ENCODE results near the gene LTO1.
"Not testable (repeated sequence)": the region's sequence is repeated elsewhere in the genome, so short reads cannot be mapped to it uniquely, and the experiment has no call there.

Gene LTO1

GRCh38 chr11:69699213-69699612 is 24.1 kb upstream of the LTO1 start:
- H3K27ac ChIP-seq, result no peak overlapping the region
- no peaks in the 10 kb centered on the region for H3K36me3 ChIP-seq
- DNase-seq, result peak; percentile 31
- H3K27me3 ChIP-seq (ENCODE audit: insufficient read depth, low read depth, severe bottlenecking), result no peaks in the 10 kb centered on the region
- H3K9me3 ChIP-seq (ENCODE audit: severe bottlenecking), result no peaks in the 10 kb centered on the region
- no peak overlapping the region for H3K4me3 ChIP-seq (ENCODE audit: low read depth, low read length)
- TF ChIP-seq, protein P1, sequence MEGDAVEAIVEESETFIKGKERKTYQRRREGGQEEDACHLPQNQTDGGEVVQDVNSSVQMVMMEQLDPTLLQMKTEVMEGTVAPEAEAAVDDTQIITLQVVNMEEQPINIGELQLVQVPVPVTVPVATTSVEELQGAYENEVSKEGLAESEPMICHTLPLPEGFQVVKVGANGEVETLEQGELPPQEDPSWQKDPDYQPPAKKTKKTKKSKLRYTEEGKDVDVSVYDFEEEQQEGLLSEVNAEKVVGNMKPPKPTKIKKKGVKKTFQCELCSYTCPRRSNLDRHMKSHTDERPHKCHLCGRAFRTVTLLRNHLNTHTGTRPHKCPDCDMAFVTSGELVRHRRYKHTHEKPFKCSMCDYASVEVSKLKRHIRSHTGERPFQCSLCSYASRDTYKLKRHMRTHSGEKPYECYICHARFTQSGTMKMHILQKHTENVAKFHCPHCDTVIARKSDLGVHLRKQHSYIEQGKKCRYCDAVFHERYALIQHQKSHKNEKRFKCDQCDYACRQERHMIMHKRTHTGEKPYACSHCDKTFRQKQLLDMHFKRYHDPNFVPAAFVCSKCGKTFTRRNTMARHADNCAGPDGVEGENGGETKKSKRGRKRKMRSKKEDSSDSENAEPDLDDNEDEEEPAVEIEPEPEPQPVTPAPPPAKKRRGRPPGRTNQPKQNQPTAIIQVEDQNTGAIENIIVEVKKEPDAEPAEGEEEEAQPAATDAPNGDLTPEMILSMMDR (IDR thresholded peaks at IDR 0.05; ENCODE audit: low read depth, low read length), result no peak

- no peak overlapping the region for H3K4me3 ChIP-seq (ENCODE audit: low read depth, low read length)
- no peaks in the 10 kb centered on the region for H3K27me3 ChIP-seq (ENCODE audit: insufficient read depth, low read depth, severe bottlenecking)
- TF ChIP-seq, protein P1 (IDR thresholded peaks at IDR 0.05; ENCODE audit: low read depth, low read length), result no peak
- no peak overlapping the region for H3K27ac ChIP-seq
- H3K36me3 ChIP-seq, result no peaks in the 10 kb centered on the region
- H3K9me3 ChIP-seq (ENCODE audit: severe bottlenecking), result no peaks in the 10 kb centered on the region
- DNase-seq, result no peak
These were observed 23.2 kb upstream of the LTO1 start for GRCh38 chr11:69698362-69698761.

GRCh38 chr11:69697861-69698260 is 22.7 kb upstream of the LTO1 start:
- no peak overlapping the region for H3K4me3 ChIP-seq (ENCODE audit: low read depth, low read length)
- no peak overlapping the region for H3K27ac ChIP-seq

GRCh38 chr11:69697469-69697843 is 22.3 kb upstream of the LTO1 start:
- Histone ChIP-seq H3K9me3 (ENCODE audit: severe bottlenecking) (no peaks in the 10 kb centered on the region), H3K36me3 (no peaks in the 10 kb centered on the region), H3K27ac (no peak overlapping the region), H3K27me3 (ENCODE audit: insufficient read depth, low read depth, severe bottlenecking) (no peaks in the 10 kb centered on the region), H3K4me3 (ENCODE audit: low read depth, low read length) (no peak overlapping the region)
- TF ChIP-seq, protein P1 (IDR thresholded peaks at IDR 0.05; ENCODE audit: low read depth, low read length), result no peak
- no peak for DNase-seq

More at GRCh38 chr11:69697861-69698260, 22.7 kb upstream of the LTO1 start:
- Histone ChIP-seq H3K27me3 (ENCODE audit: insufficient read depth, low read depth, severe bottlenecking) (no peaks in the 10 kb centered on the region), H3K36me3 (no peaks in the 10 kb centered on the region), H3K9me3 (ENCODE audit: severe bottlenecking) (no peaks in the 10 kb centered on the region)
- no peak for DNase-seq
- TF ChIP-seq, protein P1 (IDR thresholded peaks at IDR 0.05; ENCODE audit: low read depth, low read length), result no peak

DNA sequence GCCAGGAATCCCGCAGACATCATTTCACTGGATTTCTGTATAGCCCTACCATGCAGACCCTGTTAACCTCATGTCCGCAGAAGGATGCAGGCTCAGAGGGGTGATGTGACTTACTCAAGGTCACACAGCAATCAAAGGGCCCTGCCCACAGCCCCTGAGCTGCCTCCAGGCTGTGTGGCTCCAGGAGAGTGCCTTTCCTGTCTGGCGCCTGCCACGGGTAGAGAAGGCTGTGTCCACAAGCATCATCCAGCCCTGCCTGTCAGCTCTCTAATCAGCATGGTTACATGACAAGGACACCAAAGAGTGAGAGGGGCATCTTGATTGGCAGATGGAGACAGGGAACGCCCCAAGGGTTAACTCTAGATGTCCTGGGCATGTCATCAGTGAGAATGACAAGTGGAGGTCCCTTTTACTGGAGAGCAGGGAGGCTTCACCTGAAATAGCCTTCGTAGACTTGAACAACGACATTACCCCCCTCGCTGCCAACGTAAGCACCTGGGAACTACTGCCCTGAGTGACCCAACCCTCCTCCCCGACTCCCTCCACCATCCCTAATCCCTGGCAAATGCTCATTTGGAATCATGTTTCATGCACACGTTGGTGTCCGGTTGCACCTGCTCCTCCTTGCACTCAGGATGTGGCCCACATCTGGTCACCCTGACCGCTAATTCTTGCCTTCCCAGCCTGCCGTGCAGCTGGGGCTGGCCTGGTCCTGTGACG is 21.8 kb upstream of the LTO1 start:
- Histone ChIP-seq H3K4me3 (ENCODE audit: low read depth, low read length) (no peak overlapping the region), H3K27ac (no peak overlapping the region), H3K27me3 (ENCODE audit: insufficient read depth, low read depth, severe bottlenecking) (no peaks in the 10 kb centered on the region), H3K9me3 (ENCODE audit: severe bottlenecking) (no peaks in the 10 kb centered on the region), H3K36me3 (no peaks in the 10 kb centered on the region)
- DNase-seq, result peak; percentile 64
- TF ChIP-seq, protein P1 (IDR thresholded peaks at IDR 0.05; ENCODE audit: low read depth, low read length), result no peak

DNA sequence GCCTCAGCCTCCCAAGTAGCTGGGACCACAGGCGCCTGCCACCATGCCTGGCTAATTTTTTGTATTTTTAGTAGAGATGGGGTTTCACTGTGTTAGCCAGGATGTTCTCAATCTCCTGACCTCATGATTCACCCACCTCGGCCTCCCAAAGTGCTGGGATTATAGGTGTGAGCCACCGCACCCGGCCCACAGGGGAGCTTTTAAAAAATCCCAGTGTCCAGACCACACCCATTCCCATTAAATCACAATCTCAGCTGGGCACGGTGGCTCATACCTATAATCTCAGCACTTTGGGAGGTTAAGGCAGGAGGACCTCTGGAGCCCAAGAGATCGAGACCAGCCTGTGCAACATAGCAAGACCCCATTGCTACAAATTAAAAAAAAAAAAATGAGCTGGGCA is 20.8 kb upstream of the LTO1 start:
- not testable (repeated sequence) for H3K4me3 ChIP-seq (ENCODE audit: low read depth, low read length); DNase-seq; H3K9me3 ChIP-seq (ENCODE audit: severe bottlenecking); H3K27ac ChIP-seq; H3K36me3 ChIP-seq; H3K27me3 ChIP-seq (ENCODE audit: insufficient read depth, low read depth, severe bottlenecking)

Measured in WERI-Rb-1 (cell line).